ENCODE results near the gene BMF. TPM values are rescaled to one million over a fixed set of nuclear protein-coding genes. Genes with fewer than 3 reads are reported as not detected.

The BMF gene
- total and polyA plus RNA-seq, 2 donors (not counting 3 experiments of a cell fraction or from before 2014, with no cell fraction given), result 8.6 to 9.8 TPM

- TF ChIP-seq MAX (IDR thresholded peaks at IDR 0.05; ENCODE audit: insufficient read depth, insufficient read length) (no peak), EZH2 (IDR thresholded peaks at IDR 0.05; ENCODE audit: borderline replicate concordance, low read depth, low read length, severe bottlenecking) (no peak), POLR2A (IDR thresholded peaks at IDR 0.05; ENCODE audit: low read depth, low read length) (no peak), FOS (IDR thresholded peaks at IDR 0.05; ENCODE audit: borderline replicate concordance, insufficient read depth, low read length) (no peak), MYC (IDR thresholded peaks at IDR 0.05; ENCODE audit: low read depth, low read length) (no peak), CTCF (IDR thresholded peaks at IDR 0.05; ENCODE audit: extremely low read depth in 1 of 2, insufficient read depth in 1 of 2, low read depth in 1 of 2, low read length in 2 of 2) (no peak), GATA2 (IDR thresholded peaks at IDR 0.05; ENCODE audit: insufficient read depth, insufficient read length, low read depth, low read length) (no peak), JUN (IDR thresholded peaks at IDR 0.05; ENCODE audit: borderline replicate concordance, insufficient read depth, insufficient read length, low read depth) (no peak), POLR2AphosphoS5 (IDR thresholded peaks at IDR 0.05; ENCODE audit: insufficient read depth, low read depth, low read length) (no peak)
- no peak overlapping the region for H3K9ac ChIP-seq (replicated peaks; ENCODE audit: extremely low read depth, insufficient read depth, low read length)
- H3K4me2 ChIP-seq (ENCODE audit: insufficient read depth, low read length), result no peak overlapping the region
- ChIA-PET CTCF (interaction anchor here (3.9 kb wide), 1 partner anchor 13 kb away, joined by 15 read pairs; no protein-coding TSS in a partner anchor), POLR2A (no interaction called here)
- peaks cover 0 to 2% of the 10 kb centered on the region in 2 experiments for H3K36me3 ChIP-seq (ENCODE audit: control insufficient read depth in 2 of 2, extremely low read depth in 1 of 2, insufficient read depth in 2 of 2, low read length in 2 of 2)
- DNase-seq (ENCODE audit: low read depth, low spot score), result no peak
- H4K20me1 ChIP-seq (replicated peaks; ENCODE audit: control insufficient read depth, extremely low read depth, insufficient read depth, low read length), result no peaks in the 10 kb centered on the region
- no peaks in the 10 kb centered on the region for H3K79me2 ChIP-seq (ENCODE audit: control insufficient read depth, insufficient read depth, low read length)
- no peak overlapping the region for H2AFZ ChIP-seq (ENCODE audit: low read depth, low read length)
- intact Hi-C loops (cut with micrococcal nuclease) (no loop called here), dilution Hi-C loops (cut with MboI; ENCODE audit: extremely low pct_ligation_motif_present, low sequenced_read_pairs) (no loop called here)
- no TSS peak for BruUV-seq (replicated peaks)
- no peak overlapping the region for H3K27ac ChIP-seq (ENCODE audit: insufficient read depth, low read depth, low read length)
- H3K27me3 ChIP-seq (ENCODE audit: control insufficient read depth in 2 of 2, insufficient read depth in 2 of 2, low read length in 2 of 2), result no peaks in the 10 kb centered on the region
- no peaks in the 10 kb centered on the region for H3K9me3 ChIP-seq (replicated peaks; ENCODE audit: control insufficient read depth, insufficient read depth, low read length)
- no peak for FAIRE-seq
- H3K4me1 ChIP-seq (ENCODE audit: control insufficient read depth, extremely low read depth, insufficient read depth, low read length), result peaks cover 8% of the 10 kb centered on the region
- H3K4me3 ChIP-seq (replicated peaks in 1 of 3; ENCODE audit: insufficient read depth in 1 of 3, low read depth in 1 of 3, low read length in 3 of 3), result no peak overlapping the region
- H3K9me1 ChIP-seq (replicated peaks; ENCODE audit: control insufficient read depth, extremely low read depth, insufficient read depth, low read length), result no peaks in the 10 kb centered on the region
Measured at GRCh38 chr15:40090774-40091455, 17.8 kb downstream of the BMF start.

Measured in endothelial cell of umbilical vein (primary cell).